Ectodermal cell (in vitro differentiated cells): ENCODE measurements around the gene MAD1L1.
"Not testable (repeated sequence)": the region's sequence is repeated elsewhere in the genome, so short reads cannot be mapped to it uniquely, and the experiment has no call there.

Experiments used
- H3K27ac ChIP-seq: 2 replicates; pipeline ENCODE4 v1.7.0; 2013; ENCODE audit warnings: mild to moderate bottlenecking, low read depth, low read length; ENCODE audit not compliant: insufficient read depth, poor library complexity, severe bottlenecking
- H3K27me3 ChIP-seq: 2 replicates; pipeline ENCODE4 v1.7.0; 2013; ENCODE audit warnings: mild to moderate bottlenecking, low read length; ENCODE audit not compliant: insufficient read depth, control insufficient read depth, poor library complexity, severe bottlenecking
- H3K36me3 ChIP-seq: one replicate; pipeline ENCODE4 v1.7.0; 2013; ENCODE audit warnings: low read length; ENCODE audit not compliant: control insufficient read depth, insufficient read depth
- H3K4me1 ChIP-seq: one replicate; pipeline ENCODE4 v1.7.0; 2013; ENCODE audit warnings: low read length; ENCODE audit not compliant: control insufficient read depth, insufficient read depth
- H3K4me3 ChIP-seq: 2 replicates; pipeline ENCODE4 v1.7.0; 2013; ENCODE audit warnings: low read depth, low read length, control low read depth; ENCODE audit not compliant: insufficient read depth
- H3K9me3 ChIP-seq: 2 replicates; pipeline ENCODE4 v1.7.0; 2013; ENCODE audit warnings: mild to moderate bottlenecking, low read length, moderate library complexity; ENCODE audit not compliant: control insufficient read depth
- WGBS, 2 experiments: methylation state at CpG; one replicate each; pipeline ENCODE4 v1.1.7; 2013; ENCODE audit warnings: missing lambda C conversion rate in 2 of 2; 5-methylcytosine and 5-hydroxymethylcytosine counted together

Gene MAD1L1

DNA sequence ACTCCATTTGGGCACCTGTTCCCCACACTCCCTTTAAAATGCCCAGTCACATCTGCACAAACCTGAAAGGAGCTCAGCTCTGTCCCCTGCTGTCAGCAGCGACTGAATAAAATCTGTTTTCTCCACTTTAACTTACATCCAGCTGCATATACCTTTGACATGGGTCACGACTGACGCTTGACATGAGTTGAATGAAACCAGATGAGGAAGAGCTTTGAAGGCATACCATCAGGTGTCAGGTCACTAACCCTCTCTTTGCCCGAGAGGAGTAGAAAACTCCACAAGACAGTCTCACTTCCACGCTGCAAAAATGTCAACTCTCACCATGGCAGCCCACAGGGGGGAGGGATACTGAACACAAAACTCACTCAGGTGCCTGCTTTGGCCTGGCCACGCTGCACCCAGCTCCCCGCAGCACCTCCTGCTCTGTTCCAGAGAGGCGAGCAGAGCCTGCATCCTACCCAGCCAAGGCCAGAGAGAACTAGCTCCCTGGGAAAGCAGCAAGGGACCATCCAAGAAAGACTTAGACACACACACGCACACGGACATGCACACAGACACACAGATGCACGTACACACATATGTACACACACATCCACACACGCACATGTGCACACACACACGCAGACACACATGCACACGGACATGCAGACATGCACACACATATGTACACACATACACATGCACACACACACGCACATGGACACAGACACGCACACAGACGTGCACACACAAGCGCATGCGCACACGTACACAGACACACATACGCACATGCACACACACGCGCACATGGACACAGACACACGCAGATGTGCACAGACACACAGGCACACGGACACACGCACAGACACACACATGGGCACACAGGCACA lies 191.0 kb downstream of the MAD1L1 start:
- H3K27ac ChIP-seq: no peak overlapping the region
- no peaks in the 10 kb centered on the region for H3K27me3 ChIP-seq
- WGBS, 2 experiments: 88% methylated on average over 26 of the region's 26 CpGs
- no peaks in the 10 kb centered on the region for H3K9me3 ChIP-seq
- peaks cover 6% of the 10 kb centered on the region for H3K36me3 ChIP-seq
- peaks cover 8% of the 10 kb centered on the region for H3K4me1 ChIP-seq
- H3K4me3 ChIP-seq: no peak overlapping the region

DNA sequence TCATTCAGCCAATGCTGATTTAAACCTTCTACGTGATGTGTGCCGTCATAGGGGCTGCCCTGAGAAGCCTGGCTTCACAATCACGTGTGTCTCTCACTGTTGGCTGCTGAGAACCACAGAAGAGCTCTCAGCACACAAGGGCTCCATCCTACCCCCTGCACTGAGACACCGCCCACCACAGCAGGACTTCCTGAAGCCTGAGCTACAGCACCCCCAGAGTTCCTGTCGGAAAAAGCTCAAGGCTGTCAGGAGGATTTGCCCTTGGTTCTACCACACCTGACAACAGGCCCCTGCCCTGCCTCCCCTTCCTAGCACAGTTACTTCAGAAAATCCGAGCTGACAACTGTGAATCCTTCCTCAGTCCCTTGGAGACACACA lies 191.9 kb downstream of the MAD1L1 start:
- peaks cover 8% of the 10 kb centered on the region for H3K4me1 ChIP-seq
- WGBS, 2 experiments: 63 to 65% methylated on average over 6 of the region's 6 CpGs
- H3K4me3 ChIP-seq: no peak overlapping the region
- H3K27ac ChIP-seq: no peak overlapping the region
- H3K36me3 ChIP-seq: peaks cover 6% of the 10 kb centered on the region
- no peaks in the 10 kb centered on the region for H3K9me3 ChIP-seq
- no peaks in the 10 kb centered on the region for H3K27me3 ChIP-seq

DNA sequence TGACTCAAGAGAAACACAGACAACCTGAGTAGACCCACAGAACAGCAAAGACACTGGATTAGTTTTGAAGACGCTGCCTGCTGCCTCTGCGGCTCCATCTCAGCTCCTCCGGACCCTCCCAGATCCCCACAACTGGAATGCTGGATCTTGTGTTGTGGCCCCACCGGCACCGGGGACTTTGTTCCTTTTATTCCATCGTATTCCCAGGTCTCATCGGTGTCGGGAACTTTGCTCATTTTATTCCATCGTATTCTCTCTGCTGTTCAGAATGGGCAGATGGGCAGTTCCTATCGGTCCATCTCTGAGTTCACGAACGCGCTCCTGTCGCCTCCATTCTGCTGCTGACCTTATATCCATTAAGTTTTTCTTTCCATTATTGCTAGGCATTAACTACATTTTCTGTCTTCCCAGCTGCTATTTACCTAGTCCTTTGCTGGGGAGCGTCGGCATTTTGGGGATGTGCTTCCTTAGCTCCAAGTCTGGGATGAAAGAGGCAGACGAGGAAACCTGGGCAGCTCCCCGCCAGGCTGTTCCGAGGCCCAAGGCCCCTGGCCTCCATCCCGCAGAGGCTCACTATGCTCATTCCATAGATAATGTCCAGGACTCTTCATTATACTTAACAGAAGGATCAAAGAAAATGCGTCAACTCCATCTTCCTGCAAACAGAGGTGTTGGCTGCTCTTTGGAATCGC lies 192.4 kb downstream of the MAD1L1 start:
- WGBS, 2 experiments: 95% methylated on average over 22 of the region's 22 CpGs
- peaks cover 6% of the 10 kb centered on the region for H3K36me3 ChIP-seq
- no peak overlapping the region for H3K27ac ChIP-seq
- no peaks in the 10 kb centered on the region for H3K27me3 ChIP-seq
- peaks cover 8% of the 10 kb centered on the region for H3K4me1 ChIP-seq
- no peaks in the 10 kb centered on the region for H3K9me3 ChIP-seq
- no peak overlapping the region for H3K4me3 ChIP-seq

DNA sequence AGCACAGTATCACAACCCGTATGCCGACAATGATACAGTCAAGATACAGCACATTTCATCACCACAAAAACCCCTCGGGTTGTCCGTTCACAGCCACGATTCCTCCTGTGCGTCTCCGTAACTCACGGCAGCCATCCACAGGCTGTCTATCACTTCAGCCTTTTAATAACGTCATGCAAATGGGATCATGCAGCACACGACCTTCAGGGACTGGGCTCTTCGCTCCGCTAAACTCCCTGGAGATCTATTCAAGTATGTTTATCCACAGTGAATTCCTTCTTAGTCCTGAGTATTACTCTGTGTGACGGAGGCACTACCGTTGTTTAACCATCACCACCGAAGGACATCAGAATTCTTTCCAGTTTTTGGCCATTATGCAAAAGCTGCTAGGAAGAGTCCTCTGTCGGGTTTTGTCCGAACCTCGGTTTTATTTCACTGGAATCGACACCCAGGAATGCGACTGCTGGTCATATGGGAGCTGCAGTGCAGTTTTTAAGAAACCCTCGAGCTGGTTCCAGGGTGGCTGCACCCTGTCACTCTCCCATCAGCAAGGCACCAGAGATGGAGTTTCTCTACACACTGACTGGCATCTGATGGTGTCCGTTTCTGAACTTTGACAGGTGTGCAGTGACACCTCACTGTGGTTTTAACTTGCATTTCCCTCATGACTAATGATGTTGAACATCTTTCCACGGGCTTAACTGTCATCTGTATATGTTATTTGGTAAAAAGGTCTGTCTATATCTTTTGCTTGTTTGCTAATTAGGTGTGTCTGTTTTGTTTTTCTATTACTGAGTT lies 193.6 kb downstream of the MAD1L1 start:
- no peaks in the 10 kb centered on the region for H3K27me3 ChIP-seq
- no peaks in the 10 kb centered on the region for H3K9me3 ChIP-seq
- peaks cover 6% of the 10 kb centered on the region for H3K36me3 ChIP-seq
- WGBS, 2 experiments: 94 to 95% methylated on average over 23 of the region's 23 CpGs
- peaks cover 8% of the 10 kb centered on the region for H3K4me1 ChIP-seq
- no peak overlapping the region for H3K27ac ChIP-seq
- no peak overlapping the region for H3K4me3 ChIP-seq

DNA sequence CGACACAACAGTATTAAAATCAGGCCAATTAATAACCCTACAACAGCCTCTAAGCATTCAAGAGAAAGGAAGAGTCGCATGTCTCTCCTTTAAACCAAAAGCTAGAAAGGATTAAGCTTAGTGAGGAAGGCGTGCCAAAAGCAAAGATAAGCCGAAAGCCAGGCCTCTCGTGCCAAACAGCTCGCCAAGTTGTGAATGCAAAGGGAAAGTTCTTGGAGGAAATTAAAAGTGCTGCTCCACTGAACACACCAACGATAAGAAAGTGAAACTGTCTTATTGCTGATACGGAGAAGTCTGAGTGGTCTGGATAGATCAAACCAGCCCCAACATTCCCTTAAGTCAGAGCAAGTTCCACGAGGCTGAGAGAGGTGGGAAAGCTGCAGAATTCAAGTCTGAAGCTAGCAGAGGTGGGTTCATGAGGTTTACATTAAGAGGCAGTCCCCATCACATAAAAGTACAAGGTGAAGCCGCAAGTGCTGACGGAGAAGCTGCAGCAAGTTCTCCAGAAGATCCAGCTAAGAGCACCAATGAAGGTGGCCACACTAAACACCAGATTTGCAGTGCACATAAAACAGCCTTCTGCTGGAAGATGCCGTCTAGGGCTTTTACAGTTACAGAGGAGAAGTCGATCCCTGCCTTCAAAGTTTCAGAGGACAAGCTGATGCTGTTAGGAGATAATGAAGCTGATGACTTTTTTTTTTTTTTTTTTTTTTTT lies 194.8 kb downstream of the MAD1L1 start:
- no peak overlapping the region for H3K27ac ChIP-seq
- H3K27me3 ChIP-seq: no peaks in the 10 kb centered on the region
- 92 to 94% methylated on average over 13 of the region's 13 CpGs for WGBS, 2 experiments
- H3K4me3 ChIP-seq: no peak overlapping the region
- H3K9me3 ChIP-seq: no peaks in the 10 kb centered on the region
- peaks cover 9% of the 10 kb centered on the region for H3K4me1 ChIP-seq
- peaks cover 6% of the 10 kb centered on the region for H3K36me3 ChIP-seq

DNA sequence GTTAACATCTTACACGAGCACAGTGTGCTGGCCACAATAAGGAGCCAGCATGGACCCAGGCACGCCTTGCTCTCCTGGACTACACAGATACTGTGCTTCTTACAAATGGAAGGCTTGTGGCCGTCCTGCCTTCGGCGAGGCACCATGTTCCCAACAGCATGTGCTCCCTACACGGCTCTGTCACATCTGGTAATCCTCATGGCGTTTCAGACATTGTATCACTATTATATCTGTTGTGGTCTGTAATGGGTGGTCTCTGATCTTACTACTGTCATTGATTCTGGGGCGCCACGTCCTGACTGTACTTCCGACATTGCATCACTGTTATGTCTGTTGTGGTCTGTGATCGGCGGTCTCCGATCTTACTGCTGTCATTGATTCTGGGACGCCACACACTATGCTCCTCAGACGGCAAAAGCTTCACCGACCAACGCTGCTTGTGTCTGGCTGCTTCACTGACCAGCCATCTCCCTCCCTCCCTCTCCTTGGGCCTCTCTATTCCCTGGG lies 195.4 kb downstream of the MAD1L1 start:
- Histone ChIP-seq H3K9me3 (no peaks in the 10 kb centered on the region), H3K36me3 (peaks cover 1% of the 10 kb centered on the region), H3K4me3 (no peak overlapping the region), H3K27ac (no peak overlapping the region), H3K4me1 (peaks cover 13% of the 10 kb centered on the region), H3K27me3 (no peaks in the 10 kb centered on the region)
- WGBS, 2 experiments: 94% methylated on average over 17 of the region's 17 CpGs

DNA sequence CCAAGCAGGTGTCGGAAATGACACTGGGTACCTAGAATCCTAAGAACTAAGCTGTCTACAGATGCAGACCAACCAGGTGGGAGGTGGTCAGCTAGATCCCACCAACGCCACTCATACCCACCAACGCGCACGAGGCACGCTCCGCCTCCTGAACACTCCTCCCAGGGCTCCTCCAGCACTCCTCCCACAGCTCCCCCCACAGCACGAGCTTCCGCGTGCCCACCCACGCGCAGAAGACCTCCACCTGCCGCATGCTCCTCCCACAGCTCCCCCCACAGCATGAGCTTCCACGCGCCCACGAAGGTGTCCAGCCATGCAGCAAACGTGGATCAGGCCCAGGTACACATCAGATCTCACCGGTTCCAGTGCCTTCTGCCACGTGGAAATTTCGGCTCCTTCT lies 196.0 kb downstream of the MAD1L1 start:
- H3K4me1 ChIP-seq: peaks cover 13% of the 10 kb centered on the region
- no peak overlapping the region for H3K27ac ChIP-seq
- no peak overlapping the region for H3K4me3 ChIP-seq
- 93 to 95% methylated on average over 19 to 20 of the region's 20 CpGs for WGBS, 2 experiments
- no peaks in the 10 kb centered on the region for H3K36me3 ChIP-seq
- H3K27me3 ChIP-seq: no peaks in the 10 kb centered on the region
- no peaks in the 10 kb centered on the region for H3K9me3 ChIP-seq

DNA sequence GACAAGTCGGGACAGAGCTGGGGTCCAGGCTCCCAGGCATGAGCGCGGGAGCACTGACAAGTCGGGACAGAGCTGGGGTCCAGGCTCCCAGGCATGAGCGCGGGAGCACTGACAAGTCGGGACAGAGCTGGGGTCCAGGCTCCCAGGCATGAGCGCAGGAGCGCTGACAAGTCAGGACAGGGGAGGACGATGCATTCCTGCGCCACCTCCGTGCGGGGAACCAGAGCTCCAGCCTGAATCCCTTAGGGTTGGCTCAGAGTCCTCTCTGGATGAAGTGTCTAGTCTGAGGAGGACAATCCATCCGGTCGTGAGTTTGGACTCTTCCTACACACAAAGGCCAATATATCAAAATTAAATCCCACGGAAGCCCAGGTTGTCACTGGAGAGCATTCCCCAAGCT lies 196.5 kb downstream of the MAD1L1 start:
- not testable (repeated sequence) for H3K27ac ChIP-seq, H3K4me3 ChIP-seq, H3K36me3 ChIP-seq, H3K9me3 ChIP-seq, H3K27me3 ChIP-seq
- 92 to 95% methylated on average over 12 of the region's 16 CpGs for WGBS, 2 experiments
- H3K4me1 ChIP-seq: peaks cover 11% of the 10 kb centered on the region

DNA sequence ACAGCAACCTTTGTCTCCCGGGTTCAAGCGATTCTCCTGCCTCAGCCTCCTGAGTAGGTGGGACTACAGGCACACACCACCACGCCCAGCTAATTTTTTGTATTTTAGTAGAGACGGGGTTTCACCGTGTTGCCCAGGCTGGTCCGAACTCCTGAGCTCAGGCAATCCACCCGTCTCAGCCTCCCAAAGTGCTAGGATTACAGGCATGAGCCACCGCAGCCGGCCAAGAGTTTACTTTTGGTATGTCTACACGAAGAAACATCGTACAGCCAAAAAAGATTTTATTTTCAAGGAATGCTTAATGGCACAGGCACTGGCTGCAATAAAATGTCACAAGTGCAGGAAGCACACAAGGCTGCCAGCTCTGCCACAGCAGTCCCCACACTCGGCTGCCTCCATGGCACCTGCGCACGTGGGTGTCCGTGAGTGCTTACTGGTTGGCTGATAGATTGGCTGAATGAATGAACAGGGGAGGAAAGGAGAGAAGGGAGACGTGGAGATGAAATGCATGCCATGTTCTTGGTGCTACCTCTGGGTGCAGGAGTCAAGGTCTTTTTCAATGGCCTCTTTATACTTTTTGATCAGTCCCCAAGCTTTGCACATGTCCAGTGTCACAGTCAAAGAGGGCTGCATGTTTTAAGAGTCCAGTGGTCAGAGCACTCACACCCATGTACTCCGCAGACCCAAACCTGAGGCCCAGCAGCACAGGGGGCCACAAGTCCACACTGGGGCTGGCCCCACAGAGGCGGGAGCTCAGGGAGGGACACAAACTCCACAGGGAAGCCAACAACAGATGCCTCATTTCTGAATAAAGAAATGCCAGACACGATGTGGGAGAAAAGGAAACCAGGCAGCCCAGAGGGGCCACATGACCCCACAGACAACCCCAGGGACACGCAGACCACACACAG lies 198.2 kb downstream of the MAD1L1 start:
- no peak overlapping the region for H3K4me3 ChIP-seq
- H3K4me1 ChIP-seq: peaks cover 5% of the 10 kb centered on the region
- H3K36me3 ChIP-seq: no peaks in the 10 kb centered on the region
- H3K27me3 ChIP-seq: no peaks in the 10 kb centered on the region
- no peaks in the 10 kb centered on the region for H3K9me3 ChIP-seq
- H3K27ac ChIP-seq: no peak overlapping the region
- WGBS, 2 experiments: 93% methylated on average over 20 of the region's 20 CpGs
